GM18511 (cell line): ENCODE data around the gene TMEM129.

Experiments used
- ATAC-seq: cut with Tn5 transposase; IDR thresholded peaks from one replicate; pipeline ENCODE4 v1.9.1; 2021; ENCODE audit warnings: mild to moderate bottlenecking, moderate library complexity; ENCODE audit not compliant: unreplicated experiment

The TMEM129 gene, protein sequence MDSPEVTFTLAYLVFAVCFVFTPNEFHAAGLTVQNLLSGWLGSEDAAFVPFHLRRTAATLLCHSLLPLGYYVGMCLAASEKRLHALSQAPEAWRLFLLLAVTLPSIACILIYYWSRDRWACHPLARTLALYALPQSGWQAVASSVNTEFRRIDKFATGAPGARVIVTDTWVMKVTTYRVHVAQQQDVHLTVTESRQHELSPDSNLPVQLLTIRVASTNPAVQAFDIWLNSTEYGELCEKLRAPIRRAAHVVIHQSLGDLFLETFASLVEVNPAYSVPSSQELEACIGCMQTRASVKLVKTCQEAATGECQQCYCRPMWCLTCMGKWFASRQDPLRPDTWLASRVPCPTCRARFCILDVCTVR

DNA sequence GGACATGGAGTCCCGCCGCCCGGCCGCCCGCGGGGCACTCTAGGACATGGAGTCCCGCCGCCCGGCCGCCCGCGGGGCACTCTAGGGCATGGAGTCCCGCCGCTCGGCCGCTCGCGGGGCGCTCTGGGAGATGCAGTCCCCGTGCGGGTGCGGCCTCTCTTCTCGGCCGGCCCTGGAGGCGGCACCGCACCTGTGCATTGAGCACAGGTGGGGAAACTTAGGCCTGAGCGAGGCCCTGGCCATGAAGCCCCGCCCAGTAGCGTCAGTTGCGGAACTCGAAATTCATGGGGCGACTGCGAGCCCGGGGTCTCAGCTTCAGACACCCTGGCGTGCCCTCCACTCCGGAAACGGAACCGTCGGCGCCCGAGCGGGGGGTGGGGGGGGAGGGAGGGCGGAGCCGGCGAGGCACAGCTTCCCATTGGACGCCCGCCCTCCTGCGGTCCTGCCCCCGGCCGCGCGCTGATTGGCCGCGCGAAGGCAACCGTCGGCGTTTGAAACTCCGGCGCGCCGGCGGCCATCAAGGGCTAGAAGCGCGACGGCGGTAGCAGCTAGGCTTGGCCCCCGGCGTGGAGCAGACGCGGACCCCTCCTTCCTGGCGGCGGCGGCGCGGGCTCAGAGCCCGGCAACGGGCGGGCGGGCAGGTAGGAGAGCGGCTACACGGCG lies at the start of gene TMEM129, which contains the start of gene TACC3:
TSS of gene TMEM129 (minus strand) at position 321 of the 663 bp plus-strand sequence. CDS start 486 bp downstream, outside the sequence.
TSS of gene TACC3 (plus strand) at position 519 of the 663 bp plus-strand sequence. CDS start 1,901 bp downstream, outside the sequence.
- ATAC-seq: peak; percentile 80

DNA sequence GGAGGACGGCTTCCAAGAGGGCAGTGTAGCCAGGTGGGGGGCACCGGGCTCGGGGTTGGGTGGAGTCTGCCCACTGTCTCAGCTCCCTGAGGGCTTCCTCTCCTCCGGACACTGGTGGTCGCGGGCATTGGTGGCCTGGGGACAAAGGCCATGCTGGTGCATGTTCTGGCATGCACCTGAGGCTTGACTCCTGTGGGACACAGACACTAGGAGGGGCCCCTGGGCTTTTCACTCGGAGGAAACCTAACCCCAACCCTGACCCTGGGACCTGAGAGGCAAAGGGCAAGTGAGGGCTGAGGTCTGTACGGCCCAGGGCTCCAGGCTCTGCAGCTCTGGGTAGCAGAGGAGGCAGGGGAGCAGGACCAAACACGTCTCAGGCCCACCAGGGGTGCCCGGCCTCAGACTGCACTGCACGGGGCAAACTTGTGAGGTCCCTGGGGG lies 49.7 kb upstream of the TMEM129 start:
- ATAC-seq: no peak

DNA sequence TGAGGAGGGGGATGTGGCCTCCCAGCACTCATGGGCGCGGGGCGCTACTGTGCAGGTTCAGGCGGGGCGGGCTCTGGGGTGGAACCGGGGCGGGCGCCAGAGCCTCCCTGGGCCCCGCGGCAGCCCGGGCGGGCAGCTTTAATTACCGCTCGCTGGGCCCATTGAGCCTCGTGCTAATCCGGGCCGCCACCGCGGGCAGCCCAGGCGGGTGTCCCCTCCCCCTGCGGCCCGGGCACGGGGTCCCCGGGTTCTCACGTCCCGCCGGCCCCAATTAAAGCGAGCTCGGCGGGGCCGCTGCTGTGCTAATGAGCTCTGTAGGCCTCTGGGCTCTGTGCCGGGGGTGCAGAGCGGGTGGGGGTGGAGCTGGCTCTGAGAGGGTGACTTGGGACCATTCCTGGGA lies 49.1 kb upstream of the TMEM129 start:
- ATAC-seq: no peak

DNA sequence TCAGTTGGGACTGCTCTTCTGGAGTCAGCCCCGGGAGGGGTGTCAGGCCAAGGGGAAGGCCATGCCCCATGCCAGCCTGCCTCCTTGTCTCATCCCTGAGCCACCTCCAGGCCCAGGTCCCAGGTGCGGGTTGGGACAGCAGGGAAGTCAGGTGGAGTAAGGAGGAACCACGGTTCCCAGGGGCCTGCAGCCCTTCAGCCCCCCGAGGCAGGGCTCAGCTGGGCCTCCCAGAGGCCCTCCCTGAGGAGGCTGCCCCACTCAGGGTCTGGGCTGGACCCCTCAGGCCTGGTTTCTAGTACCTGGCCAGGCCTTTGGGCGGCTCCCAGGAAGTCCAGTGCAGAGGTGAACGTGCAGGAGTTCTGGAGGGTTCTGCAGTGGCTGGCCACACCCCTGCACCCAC lies 48.6 kb upstream of the TMEM129 start:
- ATAC-seq: no peak

DNA sequence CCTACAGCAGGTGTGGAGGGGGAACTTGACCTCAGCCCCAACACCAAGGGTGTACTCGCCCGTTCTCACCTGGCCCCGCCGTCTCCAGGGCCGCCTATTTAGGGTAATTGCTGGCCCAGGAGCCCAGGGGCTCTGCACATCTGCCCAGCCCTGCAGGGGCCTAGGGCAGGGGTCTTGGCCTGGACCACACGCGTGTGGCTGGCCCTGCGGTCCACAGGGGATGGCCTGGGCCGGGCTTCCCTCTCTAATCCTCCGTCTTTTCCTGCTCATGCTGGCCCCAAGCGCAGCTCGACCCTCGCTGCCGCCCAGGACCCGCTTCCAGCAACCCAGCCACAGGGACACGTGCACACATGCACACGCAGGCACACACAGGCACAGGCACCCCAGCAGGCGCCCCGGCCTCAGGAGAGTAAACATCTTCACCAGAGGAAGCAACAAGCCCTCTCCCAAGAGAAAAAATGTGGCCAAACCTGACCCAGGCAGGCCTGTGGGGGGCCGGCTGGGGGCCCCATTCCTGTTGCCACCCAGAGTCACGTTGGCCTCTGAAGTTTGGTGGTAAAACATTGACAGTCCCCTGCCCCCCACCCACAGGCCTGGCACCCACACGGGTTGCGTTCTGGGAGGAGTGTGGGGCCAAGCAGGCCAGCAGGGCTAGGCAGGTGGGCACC lies 47.4 kb upstream of the TMEM129 start:
- ATAC-seq: no peak

DNA sequence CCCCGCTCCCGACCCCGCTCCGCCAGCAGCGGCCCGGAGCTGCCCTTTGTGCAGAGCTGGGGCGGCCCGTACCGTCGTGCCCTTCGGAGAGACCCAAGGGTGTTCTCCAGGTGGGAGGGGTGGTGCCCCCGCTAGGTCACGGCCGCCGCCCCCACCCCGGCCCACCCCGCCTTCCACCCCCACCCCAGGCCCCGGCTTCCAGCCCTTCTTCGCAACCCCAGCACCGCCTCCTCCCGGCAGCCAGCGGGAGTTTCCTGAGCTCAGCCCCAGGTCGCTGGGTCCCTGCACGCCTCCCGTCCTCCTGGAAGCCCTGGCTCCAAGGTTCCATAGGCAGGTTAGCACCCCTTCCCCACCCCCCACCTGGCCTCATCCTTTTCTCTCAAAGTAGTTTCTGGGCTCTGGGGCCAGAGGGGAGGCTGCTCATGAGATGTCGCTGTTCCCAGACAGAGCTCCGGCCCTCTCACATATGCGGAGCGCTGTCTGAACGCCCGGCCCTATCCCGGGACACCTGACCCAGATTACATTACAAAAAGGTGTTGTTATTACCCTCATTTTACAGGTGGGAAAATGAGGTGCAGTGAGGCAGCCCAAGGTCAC lies 46.7 kb upstream of the TMEM129 start:
- no peak for ATAC-seq

DNA sequence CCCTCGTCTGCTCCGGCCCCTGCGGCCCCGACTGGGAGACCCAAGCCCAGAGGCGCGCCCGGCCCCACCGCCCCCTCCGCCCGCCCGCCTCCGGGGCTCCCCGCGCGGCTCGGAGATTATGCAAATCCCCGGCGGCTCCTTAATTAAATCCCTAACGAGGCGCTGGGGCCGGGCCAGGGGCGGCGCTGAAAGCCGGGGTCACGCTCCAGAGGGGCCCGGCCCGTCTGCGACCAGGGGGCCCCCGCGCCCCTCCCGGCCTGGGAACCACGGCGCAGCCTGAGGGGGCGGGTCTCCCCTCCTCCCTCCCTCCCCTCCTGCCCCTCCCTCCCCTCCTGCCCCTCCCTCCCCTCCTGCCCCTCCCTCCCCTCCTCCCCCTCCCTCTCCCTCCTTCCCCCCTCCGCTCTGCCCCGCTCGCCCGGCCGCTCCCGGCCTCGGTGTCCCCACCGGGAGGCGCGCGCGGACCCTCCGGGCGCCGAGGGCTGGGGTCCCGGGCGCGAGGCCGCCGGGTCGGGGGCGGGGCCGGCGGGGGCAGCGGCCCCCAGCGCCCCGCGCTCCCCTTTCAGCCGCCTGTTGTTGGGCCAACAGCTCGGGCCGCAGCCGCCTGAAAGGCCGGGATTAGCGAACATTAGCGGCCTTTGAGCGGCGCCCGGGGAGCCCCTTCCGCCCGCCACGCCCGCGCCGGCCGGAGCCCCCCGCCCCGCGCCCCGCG lies 46.1 kb upstream of the TMEM129 start:
- ATAC-seq: no peak

DNA sequence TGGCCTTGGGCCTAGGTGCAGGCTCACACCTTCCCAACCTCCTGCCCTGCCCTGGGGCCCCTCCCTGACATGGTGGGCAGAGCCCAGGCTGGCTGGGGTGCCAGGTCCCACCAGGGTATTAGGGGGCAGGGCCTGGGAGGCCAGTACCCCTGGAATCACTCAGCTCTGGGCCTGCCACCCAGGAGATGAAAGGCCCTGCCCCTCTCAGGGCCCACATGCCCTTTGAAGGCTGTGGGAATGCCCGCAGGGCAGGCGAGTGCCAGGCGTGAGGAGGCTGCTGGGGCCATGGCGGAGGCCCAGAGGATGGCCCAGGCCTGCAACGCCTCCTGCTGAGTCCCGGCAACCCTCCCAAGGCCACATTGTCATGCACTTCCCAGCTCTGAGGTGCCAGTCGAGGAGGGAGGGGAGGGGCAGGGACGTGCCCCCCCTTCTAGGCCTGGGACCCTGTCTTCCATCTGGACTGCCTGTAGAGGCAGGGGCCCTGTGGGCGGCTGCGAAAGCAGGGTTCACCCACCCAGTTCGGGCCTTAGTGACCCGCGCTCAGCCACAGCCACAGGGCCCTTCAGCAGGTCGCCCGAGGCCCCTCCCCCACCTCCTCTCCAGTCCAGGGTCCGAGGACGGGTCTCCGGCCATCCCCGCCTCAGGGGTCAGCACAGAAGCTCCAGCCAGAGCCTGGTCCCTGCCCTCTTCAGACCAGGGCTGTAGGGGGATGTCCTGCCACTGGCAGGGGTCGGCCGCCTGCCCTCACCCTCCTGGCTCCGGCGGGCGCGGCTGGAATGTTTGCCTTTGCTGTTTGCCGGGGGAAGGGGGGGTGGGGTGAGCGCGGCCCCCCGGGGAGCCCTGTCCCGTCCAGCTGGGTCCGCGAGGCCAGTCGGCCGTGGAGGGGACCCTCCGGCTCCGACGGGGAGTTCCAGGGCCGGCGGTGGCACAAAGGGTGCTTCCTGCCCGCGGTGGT lies 45.3 kb upstream of the TMEM129 start:
- no peak for ATAC-seq

DNA sequence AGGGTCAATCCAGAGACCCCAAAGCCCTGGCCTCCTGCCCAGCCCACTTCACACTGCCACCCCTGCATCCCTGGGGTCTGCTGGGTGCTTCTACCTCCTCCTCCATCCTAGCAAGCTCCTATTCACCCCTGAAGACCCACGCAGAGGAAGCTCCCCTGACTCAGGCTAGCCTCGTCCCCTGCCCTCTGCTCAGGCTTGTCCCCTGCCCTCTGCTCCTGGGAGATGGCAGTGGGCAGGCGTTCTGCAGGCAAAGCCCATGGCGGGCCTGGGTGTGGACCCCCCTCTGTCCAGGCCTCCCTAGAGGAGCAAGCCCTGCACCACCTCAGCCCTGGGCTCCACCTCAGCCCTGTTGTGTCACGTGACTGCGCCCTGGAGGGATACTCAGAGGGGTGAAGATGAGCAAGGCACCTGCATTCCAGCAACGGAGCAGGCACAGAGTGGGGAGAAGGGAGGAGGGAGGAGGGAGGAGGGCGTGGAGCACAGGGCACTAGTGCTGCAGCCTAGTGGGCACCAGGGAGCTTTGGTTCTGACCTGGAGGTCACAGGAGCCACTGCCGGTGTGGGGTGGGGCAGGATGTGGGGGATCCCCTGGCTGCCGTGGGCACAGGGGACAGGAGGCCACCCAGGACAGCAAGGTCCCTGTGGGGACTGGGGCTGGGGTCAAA lies 44.4 kb upstream of the TMEM129 start:
- ATAC-seq: no peak

DNA sequence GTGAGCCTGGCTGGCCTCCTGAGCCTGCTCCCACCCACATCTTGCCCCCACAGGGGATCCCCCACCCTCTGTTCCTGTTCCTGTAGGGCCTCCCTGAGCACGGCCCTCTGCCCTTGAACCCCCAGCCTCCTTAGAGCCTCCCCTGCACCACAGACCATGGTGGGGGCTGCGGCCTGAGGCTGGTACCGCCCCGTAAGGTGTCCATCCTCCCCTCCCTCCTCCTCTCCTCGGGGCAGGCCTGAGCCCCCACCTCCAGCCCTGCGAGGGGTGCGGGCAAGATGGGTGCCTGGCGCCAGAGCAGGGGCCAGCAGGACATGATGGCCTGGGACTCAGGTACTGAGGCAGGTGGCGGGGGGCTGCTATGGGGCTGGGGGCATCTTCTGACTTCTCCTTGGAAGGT lies 43.5 kb upstream of the TMEM129 start:
- no peak for ATAC-seq

DNA sequence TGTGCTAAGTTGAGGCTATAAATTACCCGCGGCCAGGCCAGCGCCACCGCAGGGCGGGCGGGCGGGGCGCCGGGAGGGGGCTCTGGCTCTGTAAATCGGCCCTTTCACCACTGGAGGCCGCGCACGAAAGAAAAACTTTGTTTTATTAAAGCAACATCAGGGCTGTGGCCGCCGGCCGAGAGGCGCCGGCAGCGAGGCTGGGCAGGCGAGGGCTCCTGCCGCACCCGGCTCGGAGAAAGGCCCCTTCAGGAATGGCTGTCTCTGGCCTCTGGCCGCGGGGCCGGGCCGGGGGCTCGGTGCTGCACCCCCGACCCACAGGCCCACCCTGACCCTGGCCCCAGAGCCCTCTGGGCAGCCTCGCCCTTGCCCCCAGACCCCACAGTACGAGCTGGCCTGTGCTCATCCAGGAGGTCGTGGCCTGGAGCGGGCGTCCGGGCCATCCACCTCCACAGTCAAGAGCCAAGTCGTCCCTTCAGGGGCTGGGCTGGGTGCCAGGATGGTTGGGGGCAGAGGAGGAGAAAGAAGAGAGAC lies 42.5 kb upstream of the TMEM129 start:
- no peak for ATAC-seq

DNA sequence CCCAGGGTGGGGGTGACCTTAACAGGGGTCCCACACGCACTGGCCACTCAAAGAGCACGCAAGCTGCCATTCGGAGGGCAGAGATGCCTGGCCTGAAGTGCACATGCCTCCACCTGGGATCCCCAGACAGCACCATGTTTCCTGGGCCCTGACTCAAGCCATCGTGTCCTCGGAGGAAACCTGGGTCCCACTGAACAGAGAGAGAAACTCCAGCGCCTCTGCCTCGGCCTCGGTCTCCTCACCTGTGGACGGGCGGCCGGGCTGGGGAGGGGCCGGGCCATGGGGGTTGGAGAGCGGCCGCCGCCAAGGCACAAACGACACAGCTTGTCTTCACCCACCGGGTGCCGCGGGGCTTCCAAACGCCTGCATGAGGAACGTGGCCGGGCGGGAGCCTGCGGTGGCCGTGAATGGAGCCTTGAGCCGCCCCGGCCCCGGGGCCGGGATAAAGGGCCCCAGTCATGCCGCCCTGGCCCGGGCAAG lies 42.0 kb upstream of the TMEM129 start:
- ATAC-seq: no peak

DNA sequence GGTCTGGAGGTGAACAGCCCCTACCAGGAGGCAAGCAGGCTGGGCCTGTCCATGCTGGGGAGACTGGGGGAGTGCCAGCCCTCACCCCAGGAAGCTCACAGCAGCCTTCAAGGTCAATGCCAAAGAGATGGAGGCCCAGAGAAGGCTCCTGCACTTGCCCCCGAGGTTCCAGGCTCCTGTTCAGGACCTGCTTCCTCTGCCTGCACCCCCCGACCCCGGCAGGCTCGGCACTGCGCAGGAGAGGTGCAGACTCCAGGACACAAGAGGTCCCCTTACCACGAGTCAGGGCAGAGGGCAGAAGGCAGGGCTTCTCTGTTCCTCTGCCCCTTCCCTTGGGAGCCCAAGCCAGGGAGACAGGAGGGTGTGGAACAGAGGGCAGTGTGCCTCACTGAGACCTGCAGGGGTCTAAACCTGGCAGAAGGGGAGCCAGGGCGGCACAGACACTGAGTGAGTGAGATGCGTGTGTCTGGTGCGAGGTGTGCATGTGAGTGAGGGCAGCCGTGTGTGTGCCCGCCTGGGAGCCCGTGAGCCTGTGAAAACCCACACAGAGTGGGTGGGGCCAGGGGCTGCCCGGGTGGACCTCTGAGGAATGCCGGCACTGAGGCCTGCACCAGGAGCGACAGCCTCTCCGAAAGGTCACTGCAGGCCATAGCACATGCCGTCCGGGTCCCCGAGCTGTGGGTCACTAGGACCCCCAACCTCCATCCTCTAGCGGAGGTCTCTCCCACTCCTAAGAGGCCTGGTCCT lies 41.3 kb upstream of the TMEM129 start:
- no peak for ATAC-seq

DNA sequence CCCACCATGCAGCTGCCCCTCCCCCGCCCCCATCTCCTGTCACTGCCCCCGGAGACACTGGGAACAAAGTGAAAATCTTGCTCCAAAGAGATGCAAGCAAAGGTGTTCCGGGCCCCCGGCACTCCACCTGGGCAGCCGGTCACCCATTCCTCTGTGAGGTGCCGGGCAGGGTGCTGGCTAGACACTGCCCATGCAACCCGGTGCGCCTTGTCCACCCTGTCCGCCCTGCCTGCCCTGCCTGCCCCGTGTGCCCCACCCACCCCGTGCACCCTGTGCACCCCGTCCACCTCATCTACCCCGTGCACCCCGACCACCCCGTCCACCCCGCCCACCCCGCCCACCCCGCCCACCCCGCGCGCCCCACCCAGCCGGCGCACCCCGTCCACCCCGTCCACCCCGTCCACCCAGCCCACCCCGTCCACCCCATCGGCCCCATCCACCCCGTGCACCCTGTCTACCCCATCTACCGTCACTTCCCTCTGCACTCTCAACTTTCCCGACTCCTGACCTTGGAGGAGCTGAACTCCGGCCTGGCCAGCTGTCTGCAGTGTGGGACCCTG lies 40.1 kb upstream of the TMEM129 start:
- ATAC-seq: no peak

DNA sequence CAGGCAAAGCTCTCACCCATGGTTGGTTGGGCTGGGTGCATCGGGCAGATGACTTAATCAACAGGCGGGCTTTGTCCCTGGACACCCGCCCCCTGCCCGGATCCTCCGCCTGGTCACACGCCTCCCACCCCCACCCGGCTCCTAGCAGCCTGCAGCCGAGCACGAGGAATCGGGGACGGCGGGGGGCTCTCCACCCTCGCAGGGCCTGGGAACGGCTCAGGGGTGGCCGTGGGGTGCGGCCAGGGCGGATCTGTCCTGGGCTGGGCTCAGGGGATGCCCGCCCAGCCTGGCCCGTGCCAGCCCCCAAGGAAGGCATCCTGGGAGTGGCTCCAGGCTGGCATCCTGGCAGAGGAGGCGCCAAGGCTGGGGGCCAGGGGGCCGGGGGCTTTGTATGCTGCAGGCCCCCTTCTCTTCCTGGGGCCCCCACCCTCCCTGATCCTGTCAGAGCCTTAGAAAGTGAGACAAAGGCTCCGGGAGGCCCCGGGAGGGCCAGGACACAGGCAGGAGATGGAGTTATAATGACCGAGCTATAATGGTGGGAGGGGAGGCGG lies 39.5 kb upstream of the TMEM129 start:
- ATAC-seq: no peak

DNA sequence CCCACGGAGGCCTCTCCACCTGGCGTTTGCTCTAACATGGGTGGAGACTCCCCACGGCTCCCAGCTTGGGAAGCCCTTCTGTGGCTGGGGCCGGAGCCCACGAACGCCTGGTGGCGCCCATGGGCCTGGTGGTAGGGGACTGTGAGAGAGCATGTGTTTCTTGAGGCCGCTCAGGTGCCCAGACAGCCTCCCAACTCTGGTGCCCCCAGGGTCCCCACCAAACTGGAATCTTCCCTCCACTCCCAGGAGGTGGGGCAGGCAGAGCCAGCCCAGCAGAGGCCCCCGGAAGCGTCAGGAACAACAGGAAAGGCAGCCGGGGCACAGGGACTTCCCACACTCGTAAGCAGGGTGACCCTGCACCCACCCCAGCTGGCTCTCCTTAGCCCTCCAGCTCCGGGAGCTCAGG lies 38.7 kb upstream of the TMEM129 start:
- ATAC-seq: no peak

DNA sequence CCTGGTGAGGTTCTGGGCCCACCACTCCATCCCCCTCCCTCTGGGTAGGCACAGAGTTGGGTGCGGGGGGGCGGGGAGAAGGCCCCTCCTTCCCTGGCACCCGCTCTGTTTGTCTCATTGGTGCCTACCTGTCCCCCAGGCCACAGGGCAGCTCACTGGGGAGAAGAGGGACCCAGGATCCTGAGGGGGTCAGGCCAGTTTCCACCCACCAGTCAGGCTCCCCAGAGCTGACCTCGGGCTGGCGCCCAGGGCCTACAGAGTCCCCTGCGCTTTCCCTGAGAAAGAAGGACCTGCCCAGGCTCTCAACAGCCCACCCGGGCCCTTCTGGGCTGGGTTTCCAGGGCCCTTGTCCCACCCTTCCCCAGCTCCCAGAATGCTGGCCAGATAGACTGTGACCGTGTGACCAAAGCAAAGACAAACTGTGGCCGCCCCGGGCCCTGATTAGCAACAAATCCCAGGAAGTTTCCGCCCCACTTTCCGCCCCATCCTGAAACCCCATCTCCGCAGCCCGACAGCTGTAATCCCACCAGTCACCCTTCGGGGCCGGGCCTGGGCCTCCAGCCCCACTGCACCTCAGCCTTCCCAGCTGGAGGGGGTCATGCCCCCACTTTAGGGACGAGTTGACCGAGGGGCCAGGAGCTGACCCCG lies 38.2 kb upstream of the TMEM129 start:
- no peak for ATAC-seq
